Measurements from ENCODE around the gene IGSF21.
"Not testable (repeated sequence)": the region's sequence is repeated elsewhere in the genome, so short reads cannot be mapped to it uniquely, and the experiment has no call there.

Gene IGSF21

DNA sequence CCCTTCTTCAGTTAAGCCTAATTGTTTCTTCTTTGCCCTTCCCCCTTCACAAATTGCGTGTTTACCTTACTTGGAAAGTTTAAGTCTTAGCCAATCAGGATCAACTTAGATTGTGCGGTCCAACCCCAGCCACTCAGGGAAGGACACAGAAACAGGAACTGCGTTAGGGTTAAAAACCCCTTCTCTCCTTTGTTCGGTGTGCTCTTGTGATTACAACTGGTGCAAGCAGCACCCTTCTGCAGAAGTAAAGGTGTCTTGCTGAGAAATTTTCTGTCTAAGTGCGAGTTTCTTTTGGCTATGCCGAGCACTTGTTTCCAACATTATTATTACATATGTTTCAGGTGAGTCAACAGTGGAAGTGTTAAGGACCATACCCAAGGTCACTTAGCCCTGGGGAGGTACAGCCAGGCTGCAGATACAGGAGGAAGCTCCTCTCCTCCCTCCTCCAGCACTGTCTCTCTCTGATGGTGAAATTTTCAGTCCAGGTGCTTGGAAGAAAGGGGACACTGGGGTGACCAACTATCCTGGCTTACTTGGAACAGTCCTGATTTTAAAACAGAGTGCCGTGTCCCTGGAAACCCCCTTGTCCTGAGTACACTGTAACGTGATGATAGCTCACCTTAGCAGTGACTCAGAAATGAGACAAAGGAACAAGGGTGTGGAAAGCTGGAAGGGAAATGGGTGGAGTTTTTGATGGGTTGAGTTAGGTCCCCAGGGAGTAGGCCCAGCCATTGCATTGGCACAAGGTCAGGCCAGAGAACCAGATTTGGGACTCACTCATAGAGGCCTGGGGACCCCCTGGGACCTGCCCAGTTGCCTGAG lies 304.4 kb downstream of the IGSF21 start:
- peak; percentile 6 for DNase-seq

DNA sequence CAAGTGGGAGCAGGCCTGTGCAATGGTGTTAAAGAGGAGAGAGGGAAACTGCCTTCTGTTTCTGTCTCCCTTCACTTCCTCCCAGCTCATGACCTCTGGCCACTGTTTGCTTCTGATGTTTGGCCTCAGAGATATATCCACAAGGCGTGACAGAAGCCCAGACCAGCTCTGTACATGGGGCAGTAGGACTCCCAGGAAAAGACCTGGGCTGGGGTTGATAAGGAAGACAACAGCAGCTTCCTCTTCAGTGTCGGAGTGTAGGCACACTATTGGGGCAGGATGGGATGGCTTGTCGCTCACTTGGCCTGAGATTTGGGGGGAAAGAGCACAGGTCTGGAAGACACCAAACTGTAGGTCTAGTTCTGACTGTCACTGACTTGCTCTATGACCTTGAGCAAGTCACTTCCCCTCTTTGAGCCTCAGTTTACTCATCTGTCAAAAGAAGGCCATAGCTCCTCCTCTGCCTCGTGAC lies 305.3 kb downstream of the IGSF21 start:
- no peak for DNase-seq

- DNase-seq = peak; percentile 69
Measured at GRCh38 chr1:18413541-18414305, 306.1 kb downstream of the IGSF21 start.

DNA sequence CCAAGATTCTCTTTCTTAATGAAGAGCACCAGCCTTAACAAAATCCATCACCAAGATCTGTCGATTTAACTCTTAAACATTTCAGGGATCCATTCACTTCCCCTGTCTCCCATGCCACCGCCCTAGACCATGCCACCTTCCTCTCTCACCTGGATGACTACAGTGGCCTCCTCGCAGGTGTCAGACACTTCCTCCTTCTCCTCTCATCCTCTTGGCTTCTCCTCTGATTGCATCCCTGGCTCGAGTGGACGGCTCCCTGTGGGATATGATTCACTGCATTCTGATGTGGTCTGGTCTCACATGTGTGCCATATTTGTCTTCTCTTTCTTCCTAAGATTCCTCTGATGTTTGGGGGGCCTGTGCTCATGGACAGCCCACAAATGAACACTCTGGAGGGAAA lies 306.7 kb downstream of the IGSF21 start:
- DNase-seq = peak; percentile 9

DNA sequence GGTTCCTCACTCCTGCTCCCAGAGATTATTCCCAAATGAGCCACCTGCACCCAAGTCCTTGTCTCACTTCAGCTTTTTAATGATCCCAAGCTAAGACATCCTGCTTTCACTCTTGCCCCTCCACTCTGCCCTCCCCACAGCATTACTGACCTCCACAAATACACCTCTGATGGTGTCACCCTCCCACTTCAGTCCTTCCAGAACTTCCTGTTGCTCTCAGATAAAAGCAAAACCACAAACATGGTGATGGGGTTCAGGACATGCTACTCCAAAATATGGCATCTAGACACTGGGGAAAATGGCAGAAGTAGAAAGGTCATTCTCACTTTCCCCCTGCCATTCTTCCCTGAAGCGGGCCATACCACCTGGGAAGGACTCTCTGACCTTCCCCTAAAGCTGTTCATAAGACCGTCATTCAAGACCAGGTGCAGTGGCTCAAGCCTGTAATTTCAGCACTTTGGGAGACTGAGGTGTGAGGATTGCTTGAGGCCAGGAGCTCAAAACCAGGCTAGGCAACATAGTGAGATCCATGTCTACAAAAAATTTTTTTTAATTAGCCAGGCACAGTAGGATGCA lies 307.4 kb downstream of the IGSF21 start:
- DNase-seq = no peak

DNA sequence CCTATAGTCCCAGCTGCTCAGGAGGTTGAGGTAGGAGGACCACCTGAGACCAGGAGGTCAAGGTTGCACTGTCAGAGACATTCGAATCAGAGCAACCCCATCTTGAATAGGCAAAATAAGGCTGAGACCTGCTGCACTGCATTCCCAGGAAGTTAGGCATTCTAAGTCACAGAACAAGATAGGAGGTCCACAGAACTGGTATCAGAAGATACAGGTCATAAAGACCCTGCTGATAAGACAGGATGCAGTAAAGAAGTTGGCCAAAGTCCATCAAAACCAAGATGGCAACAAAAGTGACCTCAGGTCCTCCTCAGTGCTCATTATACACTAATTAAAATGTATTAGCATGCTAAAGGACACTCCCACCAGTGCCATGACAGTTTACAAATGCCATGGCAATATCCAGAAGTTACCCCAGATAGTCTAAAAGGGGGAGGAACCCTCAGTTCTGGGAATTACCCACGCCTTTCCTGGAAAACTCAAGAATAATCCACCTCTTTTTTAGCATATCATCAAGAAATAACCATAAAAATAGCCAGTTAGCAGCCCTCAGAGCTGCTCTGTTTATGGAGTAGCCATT lies 307.9 kb downstream of the IGSF21 start:
- DNase-seq = no peak

DNA sequence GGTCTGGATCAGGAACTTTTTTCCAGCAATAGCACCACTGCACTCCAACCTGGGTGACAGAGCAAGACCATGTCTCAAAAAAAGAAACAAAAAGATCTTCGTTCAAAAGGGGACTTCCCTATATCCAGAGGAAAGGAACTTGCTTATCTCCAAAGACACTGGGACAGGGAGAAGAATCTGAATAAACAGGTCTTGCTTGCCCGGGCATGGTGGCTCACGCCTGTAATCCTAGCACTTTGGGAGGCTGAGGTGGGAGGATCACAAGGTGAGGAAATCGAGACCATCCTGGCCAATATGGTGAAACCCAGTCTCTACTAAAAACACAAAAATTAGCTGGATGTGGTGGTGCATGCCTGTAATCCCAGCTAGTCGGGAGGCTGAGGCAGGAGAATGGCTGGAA lies 308.5 kb downstream of the IGSF21 start:
- DNase-seq = not testable (repeated sequence)

- no peak for DNase-seq
Measured at GRCh38 chr1:18417316-18418269, 310.0 kb downstream of the IGSF21 start.

DNA sequence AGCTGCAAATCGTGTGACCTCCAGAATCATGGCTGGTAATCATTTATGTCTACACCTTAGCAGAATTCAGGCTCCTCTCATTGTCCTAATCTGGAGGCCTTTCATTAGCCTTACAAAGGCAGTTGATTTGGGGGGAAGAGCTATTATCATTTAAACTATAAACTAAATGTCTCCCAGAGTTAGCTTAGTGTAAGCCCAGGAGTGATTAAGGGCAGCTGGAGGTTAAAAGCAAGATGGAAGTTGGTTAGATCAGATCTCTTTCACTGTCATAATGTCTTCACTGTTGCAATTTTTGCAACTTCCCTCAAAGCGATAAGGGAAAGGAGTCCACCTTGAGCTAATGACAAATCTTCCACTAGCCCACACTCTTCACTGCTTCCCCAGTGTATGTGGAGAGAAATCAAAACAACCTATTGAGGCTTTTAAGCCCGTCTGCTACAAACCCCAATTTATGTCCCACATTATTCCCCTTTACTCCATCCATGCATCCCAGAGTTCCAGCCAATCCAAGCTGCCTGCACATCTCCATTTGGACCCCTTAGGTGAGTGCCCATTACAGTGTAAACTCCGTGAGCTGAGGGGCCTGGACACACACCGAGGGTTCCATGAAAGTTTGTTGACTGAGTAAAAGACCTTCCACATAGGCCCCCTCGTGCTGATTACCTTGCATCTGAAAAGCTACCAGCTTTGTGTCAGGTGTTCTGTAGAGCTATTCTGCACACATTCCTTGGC lies 311.7 kb downstream of the IGSF21 start:
- no peak for DNase-seq

DNA sequence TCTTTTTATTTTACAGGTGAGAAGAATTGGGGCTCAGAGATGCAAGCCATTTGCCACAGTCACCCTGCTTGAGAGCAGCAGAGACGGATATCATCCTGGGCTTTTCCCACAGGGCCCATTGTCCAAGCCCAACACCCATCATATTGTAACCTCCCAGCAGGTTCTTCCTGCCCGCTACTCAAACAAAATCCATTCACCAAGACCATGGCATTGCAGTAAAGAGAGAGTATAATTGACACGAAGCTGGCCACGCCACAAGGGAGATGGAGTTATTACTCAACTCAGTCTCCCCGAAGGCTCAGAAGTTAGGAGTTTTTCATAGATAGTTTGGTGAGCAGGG lies 312.2 kb downstream of the IGSF21 start:
- DNase-seq = no peak

DNA sequence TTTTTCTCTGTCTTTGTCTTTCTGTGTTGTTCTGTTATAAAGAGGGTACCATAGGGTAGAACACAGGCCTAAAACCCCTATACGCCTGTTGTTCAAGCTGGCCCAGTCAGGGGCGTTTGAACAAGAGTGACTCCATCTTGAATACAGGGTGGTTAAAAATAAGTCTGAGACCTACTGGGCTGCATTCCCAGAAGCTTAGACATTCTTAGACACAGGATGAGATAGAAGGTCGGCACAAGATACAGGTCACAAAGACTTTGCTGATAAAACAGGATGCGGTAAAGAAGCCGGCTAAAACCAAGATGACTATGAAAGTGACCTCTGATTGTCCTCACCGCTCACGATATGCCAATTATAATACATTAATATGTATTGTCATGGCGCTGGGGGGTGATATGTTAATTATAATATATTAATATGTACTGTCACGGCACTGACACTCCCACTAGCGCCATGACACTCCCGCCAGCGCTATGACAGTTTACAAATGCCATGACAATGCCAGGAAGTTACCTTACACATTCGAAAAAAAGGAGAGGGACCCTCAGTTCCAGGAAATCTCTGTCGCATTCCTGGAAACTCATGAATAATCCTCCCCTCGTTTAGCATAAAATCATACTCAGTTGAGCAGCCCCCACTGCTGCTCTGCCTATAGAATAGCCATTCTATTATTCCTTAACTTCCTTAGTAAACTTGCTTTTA lies 314.6 kb downstream of the IGSF21 start:
- no peak for DNase-seq

- DNase-seq = no peak
Measured at GRCh38 chr1:18422954-18423353, 315.4 kb downstream of the IGSF21 start.

DNA sequence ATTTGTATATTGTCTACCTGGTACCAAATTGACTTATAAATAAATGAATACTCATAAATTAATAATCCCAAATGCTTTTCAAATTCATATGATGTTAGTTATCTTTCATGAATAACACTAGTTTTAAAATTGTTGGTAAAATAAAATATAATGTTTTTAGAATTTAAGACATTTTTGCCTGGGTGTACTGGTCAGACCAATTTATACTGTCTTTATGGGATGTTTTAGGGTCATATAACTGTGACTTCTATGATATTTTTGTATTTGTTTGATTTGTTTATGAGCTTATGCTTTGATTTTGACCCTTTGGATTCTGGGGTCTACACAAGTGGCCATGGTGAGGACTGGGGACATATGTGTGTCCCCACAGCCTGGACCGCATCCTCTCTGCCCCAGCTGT lies 319.0 kb downstream of the IGSF21 start:
- DNase-seq = no peak
